HG02885 (cell line): ENCODE data around the gene ZNF644.

ENCODE experiments used
- ATAC-seq: cut with Tn5 transposase; IDR thresholded peaks from one replicate; pipeline ENCODE4 v1.9.1; 2021; ENCODE audit warnings: mild to moderate bottlenecking; ENCODE audit not compliant: unreplicated experiment, poor library complexity

The ZNF644 gene

DNA sequence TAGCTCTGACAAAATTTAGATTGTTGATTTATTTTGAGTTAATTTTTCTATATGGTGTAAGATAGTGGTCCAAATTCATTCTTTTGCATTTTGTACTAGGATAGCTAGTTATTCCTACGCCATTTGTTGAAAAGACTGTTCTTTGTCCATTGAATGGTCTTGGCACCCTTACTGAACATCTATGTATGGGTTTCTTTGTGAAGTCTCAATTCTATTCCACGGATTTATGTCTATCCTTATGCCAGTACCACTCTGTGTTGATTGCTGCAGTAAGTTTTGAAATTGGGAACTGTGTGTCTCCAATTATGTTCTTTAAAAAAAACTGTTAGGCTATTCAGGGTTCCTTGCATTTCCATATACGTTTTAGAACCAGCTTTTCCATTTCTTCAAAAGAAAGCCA, 145.7 kb downstream of the ZNF644 start:
- ATAC-seq = no peak
